Retina (tissue), 1 donor: Measurements from ENCODE around the gene TMEM9B.
"Not testable (repeated sequence)": the region's sequence is repeated elsewhere in the genome, so short reads cannot be mapped to it uniquely, and the experiment has no call there.

Source experiments
- DNase-seq: peaks from one replicate; pipeline ENCODE4 v3.0.0-alpha.2; 2016

TMEM9B gene

DNA sequence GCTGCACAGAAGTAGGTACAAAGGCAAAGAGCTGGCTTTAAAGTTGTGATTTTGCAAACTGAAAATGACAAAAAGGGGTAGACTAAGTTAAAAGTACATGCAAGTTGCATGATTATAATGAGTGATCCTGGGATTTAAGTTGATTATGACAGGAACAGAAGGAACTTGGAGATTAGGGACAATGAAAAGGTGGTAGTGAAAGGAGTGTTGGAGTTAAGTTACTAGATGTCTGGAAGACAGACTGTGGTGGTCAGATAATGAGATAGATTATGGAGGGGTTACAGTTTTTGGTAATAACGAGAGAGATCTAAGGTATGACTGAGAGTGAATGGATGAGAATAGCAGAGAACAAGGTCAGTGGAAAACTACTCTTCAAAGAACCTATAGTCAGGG is 7.7 kb upstream of the TMEM9B start:
- DNase-seq: no peak

DNA sequence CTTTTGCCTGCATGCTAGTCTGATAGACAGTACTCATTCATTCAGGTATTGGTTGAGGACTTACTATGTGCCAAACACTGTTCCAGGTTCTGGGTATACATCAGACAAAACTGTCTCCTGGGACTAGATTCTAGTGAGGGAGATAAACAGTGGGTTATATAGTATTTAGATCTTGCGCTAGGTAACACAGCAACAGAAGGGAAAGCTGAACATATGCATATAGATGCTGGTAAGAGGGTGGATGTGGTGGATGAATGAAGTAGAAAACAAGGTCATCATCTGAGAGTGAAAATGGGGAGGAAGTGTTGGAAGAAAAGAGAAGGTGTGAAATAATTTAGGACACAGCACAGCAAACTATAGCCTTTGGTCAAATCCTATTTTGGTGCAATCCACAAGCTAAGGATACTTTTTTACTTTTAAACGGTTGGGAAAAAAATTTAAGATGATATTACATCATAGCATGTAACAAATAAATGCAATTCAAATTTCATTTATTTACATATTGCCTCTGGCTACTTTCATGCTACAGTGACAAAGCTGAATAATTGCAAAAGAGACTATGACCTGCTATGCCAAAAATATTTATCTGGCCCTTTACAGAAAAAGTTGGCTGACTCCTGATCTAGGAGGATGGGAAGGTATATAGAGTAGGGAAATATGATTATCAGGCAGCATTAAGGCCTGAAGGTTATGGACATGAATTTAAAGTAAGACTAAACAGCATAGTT is 7.1 kb upstream of the TMEM9B start:
- DNase-seq: no peak

DNA sequence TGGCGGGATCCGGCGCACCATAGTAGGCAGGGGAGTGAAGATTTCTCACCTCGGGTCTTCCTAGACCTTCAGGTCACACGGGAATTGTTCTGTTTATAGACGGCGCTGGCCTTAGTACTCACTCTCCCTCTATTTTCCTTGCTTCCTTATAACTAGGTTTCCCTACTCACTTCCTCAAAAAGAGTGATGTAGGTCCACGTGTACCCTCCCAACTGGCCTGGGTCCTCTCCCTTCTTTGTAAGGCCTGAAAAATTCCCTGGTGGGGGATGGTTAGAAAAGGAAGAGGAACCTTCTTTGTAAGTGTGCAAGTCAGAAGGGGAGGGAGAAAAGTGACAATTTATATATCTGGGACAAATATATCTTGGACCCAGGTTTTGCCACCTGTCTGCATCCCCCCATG is 2.9 kb upstream of the TMEM9B start:
- DNase-seq: no peak

DNA sequence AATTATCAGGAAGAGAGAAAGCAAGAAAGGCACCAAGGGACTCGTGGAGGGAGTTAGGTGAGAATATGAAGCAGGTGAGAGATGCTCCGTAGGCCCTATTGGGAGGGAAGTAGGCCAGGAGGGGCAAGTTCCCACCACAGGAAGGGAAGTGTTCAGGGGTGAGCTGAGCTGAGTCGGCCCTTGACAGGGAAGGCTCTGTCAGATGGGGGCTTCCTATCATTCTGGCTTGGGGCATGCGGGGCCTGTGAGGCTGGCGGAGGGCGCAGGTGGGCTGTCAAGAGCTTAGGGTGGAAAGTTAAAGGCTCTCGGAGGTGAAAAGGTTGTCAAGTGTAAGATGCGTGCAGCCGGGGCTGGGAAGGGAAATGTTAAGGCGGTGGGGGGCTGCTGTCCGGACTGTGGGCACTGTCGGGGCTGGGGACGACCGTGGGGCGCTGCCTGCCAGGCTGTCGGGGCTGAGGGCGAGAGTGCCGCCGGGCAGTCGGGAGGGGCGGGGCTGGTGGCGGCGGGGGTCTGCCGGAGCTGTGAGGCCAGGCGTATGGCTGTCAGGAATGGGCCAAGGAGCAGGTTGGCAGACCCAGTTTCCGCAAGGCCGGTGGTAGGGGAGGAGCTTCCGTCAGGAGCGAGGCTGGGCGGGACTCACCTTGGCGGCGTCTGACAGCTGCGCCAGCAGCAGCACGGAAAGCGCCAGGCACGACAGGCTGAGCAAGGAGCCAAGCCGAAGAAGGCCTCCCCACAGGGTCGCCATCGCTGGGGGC is 496 bp downstream of the TMEM9B start:
- DNase-seq: no peak

DNA sequence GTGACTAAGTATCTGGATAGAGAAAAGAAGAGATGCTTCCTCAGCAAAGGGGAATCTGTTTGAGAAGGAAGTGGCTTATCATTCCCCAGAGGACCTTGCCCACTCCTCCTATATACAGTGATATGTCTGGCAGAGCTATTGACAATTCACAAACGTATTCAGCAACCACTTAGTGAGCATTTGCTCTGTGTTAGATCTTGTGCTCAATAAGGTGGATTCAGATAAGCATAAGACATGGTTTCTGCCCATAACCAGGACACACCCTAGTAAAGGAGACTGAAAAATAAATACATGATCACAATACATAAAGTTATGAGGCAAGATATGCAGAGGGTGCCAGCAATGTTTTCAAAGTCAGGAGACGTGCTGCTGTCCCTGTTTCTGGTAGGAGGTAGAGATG is 1.4 kb downstream of the TMEM9B start:
- no peak for DNase-seq

DNA sequence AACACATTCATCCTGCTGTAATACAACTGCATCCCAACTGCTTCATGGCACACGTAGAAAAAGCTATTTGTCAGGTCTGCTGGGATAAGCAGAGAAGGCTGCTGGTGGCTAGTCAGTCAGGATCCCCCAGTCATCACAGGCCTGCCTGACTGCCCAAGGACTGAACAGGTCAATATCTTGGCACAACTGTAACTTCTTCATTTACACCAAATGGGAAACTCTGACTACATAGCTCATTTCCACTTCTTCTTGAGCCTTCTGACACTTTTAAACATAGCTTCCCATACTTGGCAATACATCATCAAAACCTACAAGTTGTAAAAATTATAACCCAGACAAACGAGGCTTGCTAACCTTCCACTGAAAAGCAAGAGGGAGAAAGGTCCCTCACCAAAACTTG is 2.8 kb downstream of the TMEM9B start:
- no peak for DNase-seq

DNA sequence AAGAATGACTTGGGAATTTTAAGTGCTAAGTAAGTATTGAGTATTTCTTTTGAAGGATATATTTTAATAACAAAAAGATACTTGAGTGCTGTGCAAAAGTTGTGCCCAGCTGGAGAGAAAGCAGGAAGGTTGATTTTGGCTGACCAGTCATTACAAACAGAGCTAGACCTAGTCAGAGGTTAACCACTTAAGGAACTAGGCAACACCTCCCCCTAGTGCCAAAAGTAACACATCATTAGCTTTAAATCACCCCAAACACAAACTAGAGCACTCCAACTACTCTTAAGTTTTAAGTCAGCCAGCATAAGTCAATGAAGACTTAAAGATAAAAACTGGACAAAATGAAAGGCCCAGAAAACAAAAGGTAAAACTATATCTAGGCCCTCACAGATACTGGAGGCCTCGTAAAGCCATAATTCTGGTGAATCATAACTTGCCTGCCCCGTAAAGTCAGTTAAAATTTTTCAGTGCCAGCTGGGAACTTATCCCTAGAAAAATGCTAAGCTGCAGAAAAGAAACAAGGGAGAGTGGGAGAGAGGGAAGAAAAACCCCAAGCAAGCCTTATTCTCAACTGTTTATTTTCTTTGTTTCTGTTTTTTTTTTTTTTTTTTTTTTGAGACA is 4.6 kb downstream of the TMEM9B start:
- DNase-seq: peak; percentile 35

DNA sequence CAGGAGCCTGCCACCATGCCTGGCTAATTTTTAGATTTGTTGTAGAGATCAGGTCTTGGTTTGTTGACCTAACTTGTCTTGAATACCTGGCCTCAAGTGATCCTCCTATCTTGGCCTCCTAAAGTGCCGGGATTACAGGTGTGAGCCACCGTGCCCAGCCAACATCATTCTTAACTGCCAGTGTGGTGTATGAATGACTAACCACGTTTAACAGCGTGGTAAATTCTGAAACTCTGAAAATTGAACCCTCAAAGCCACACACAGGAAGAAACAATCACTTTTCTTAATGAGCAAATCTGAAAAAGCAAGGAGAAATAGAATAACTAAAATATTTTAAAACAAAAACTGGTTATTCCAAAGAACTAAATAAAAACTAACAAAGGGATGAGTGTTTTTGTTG is 7.4 kb downstream of the TMEM9B start:
- DNase-seq: no peak

DNA sequence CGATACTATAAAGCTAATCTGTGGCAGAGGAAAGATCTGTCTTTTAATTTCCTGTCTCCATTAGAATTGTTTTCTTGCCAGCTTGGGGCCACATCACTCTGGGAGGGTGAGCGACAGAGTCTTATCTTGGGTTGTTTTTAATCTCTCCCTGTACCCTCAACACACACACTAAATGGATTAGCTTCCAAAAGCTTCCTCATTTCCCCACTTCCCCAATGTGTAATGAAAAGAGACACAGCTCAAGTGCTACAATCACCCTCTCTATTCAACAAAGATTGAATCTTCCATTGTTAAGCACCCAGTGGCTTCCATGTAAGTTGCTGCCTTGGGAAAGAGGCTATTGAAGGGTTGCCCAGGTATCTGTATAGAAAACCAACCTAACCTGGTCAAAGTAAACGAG is 15.4 kb downstream of the TMEM9B start:
- no peak for DNase-seq

DNA sequence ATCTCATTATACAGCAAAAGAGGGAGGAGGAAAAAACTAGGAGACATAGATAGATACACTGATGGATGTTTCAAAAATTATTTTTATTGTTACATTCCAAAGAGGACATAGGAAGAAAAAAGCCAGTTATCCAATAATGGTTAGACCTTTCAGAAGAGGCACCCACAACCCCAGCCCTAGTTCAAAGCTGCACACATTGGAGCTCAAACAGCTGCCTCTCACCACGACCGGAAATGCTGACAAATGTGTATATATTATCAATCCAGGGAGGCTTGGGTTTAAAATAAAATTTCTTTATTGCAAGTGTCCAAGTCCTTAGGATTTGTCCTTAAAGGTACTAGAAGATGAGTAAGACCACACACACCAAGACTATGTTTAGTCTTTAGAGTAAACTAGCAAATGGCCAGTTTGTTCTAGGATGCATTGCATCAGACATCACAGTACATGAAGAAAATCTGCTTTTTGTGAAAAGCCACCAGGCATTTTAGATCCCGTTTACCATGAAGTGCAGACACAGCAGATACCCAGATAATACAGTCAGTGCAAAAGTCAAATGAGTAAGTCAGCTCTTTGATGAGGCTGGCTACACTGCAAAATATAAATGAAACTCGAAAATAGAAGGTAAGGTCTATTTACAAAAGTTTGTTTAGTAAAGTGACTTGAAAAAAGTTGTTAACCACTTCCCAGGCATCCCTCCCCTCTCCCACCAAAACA is 16.9 kb downstream of the TMEM9B start:
- DNase-seq: no peak

DNA sequence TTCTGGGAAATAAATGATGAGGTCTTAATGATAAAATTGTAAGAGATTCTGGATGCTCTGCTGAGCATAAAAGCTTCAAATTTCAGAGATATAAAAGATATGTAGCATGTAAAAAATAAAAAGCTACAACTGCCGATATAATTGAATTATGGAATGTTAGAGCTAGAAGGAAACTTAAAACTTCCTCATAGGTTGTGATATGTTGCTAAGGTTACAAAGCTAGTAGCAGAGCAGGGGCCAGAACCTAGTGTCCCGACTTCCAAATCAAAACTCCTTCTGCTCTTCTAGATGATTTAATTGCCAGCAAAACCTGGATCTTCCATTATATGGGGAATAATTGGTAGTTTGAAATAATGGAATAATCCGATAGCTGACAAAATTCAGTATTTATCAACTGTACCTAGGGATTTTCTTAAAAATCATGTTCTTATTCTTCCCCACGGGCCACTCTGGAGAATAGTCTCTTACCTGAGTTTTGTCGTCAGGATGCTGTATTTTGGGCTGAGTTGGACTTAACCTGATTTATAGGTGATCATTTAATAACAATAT is 21.6 kb downstream of the TMEM9B start, which contains the start of gene ASCL3:
Gene ASCL3 (minus strand): TSS at position 499 of the 549 bp plus-strand sequence. CDS start 4,855 bp downstream, outside the sequence.
- DNase-seq: no peak

DNA sequence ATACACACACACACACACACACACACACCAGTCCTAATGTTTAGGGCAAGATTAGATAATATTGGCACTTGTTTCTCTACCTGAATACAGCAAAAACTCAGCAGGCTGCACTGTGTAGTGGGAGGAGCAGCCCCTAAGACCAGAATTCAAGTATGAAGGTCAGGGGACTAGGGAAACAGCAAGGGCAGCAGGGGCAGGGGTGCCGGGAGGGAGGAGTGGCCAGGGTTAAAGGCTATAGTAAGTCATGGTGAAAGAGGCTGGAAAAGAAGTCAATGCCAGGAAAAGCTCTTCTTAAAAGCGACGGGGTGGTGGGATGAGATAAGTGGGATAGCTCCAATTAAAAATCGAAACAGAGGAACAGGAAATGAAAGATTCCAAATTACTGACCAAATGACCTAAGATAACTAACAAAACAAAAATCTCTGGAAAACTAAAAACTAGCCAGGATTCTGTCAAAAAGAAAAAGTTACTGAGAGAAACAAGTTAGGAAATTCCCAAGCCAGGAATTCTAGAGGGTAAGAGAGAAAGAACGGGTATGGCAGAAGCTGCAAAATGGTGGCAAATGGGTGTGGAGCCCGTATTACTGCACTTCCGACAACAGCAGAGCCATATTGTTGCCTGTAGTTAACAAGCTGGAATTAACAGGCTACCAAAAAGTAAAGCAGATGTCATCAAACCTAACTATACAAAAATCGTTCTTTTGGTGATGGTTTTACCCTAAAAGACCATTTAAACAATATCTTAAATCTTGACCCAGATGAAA is 22.7 kb downstream of the TMEM9B start:
- DNase-seq: no peak

DNA sequence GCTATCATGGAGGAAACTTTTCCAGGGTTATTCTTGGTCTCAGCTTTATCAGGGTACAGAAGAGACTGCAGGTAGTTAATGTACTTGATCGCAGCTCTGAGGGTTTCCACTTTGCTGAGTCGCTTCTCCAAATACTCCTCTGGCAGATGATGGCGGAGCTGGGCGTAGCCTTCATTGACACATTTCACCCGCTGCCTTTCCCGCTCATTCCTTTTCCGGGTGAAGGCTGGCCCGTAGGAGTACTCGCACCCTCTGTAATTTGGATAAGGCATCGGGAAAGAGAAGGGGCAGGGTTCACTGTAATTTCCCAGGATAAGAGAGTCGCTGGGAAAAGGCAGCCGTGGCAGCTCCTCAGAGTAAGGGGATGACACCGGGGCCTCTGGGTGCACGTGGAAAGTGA is 26.6 kb downstream of the TMEM9B start:
- no peak for DNase-seq

DNA sequence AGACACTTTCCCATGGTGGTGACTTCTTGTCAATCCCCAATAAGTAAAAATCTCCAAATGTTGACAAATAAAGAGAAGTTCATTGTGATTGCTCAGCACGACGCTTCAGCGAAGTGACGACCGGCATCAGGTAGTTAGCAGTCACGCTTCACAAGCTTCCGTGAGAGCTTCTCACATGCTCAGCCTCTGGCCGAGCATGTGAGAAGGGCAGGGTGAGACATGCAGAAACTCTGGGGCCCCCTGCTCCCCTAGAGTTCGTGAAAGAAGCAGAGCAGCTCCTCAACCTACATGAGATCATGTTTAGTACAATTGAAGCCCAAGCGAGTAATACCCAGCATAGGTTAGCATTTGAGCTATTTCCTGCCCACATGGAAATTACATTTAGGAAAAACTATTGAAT is 27.1 kb downstream of the TMEM9B start:
- DNase-seq: no peak

DNA sequence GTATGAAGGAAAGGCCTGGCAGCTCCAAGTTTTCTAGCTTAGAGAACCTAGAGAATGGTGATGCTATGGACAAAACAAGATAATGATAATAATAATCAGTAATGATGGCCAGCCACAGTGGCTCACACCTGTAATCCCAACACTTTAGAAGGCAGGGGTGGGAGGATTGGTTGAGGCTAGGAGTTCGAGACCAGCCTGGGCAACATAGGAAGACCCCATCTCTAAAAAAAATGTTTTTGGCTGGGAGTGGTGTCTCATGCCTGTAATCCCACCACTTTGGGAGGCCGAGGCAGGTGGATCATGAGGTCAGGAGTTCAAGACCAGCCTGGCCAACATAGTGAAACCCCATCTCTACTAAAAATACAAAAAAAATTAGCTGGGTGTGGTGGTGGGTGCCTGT is 28.5 kb downstream of the TMEM9B start:
- not testable (repeated sequence) for DNase-seq

DNA sequence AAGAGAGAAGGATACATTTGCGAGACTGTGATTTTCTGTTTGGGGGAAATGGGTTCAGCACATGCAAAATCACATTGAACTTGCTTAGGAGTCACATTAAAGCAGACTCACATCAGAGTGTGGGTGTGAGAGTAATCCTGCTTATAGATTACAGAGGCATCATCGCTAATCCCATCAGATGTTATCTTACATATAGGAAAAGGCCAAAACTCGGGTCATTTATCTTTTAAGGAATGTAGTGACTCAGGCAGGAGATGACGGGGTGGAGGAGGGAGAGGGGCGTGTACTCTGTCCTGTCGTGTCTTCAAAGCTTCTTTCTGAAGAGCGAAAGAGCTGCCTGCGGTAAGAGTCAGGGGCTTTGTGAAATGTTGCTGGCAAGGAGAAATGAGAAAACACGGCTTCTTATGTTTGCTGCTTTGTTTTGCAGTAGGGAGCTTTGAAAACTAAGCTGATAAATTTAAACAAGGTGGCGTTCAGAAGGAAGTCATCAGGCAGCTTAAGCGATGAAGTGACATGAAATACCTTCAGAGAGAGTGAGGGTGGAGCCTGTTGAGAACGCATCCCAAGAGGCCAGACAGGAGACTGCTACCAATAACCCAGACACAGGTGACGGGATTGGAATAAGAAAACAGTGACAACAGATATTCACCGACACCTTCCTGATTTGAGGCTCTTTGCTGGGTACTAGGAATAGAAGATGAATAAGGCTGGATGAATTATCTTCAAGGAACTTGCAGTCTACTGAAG is 29.3 kb downstream of the TMEM9B start:
- DNase-seq: no peak

DNA sequence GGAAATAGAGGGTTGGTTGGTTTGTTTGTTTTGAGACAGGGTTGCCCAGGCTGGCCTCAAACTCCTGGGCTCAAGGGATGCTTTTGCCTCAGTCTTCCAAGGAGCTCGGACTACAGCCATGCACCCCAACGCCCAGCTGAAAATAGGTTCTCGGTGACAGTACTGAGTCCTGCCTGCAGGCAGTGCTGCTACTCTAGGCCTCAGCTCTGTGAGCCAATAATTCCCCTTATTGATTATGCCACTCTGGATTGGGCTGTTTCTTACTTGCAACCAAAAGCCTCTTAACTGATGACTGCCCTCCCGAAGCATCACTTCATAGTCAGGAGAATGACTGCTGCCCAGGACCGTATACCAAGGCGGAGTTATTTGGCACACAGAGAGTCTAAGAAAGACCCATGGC is 30.3 kb downstream of the TMEM9B start:
- DNase-seq: no peak

DNA sequence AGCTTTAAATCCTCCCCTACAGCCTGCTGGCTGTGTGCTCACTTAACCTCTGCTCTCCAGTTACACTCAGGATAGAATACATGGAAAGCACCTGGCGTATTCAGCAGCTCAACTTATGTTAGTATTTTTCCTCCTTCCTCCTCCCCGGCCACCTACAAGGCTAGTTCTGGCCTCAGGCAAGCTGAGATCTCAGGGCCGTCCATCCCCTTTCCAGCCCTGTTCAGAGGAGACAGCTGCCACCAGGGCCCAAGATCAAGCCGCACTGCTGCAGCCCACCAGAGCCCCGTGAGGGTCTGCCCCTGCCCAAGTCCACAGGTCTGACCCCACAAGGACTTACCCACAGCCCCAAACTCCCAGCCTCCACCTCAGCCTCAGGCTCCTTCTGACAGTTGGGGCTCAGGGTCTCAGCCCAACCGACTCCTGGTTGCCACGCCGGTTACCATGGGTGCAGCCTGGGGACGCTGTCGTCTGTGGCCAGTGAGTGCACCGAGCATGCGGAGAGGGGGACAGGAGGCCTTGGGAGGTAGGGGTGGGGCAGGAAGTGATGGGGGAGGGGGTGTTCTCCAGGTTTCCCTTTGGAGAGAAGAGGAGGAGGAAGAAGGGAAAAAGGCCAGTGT is 31.6 kb downstream of the TMEM9B start, which contains the start of gene C11orf16:
Gene C11orf16 (minus strand): TSS at position 384 of the 617 bp plus-strand sequence. CDS start 639 bp downstream, outside the sequence.
- no peak for DNase-seq

DNA sequence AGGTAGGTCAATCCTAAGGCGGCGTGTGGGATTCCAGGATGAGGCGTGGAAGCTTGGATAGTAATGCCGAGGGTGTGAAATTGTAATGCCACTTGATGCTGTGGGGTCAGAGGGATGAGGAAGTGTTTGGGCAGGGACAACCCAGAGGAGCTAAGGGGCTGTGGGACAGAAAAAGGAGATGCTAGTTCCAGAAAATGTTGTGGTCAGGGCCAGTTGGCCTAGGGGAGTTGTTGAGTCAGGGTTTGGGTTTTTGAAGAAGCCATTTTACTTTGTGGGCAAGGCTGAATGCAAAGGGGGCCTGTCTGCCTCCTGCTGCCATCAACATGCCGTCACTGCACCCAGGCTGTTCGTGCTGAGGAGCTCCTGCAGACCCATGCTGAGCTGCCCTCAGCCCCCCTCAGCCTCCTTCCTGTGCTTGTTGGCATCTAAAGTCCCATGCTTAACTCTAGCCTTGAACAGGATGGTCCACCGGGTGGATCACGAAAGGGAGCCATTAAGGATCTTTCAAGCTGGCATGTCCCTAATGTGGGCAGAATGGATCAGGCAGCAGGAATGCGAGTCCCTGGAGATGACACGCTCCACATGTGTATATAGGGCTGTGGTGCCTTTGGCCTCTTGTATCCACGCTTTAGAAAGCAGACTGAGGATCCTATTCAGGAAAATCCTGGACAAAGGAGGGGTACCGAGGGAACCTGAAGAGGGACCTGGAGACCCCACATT is 33.6 kb downstream of the TMEM9B start:
- DNase-seq: no peak

DNA sequence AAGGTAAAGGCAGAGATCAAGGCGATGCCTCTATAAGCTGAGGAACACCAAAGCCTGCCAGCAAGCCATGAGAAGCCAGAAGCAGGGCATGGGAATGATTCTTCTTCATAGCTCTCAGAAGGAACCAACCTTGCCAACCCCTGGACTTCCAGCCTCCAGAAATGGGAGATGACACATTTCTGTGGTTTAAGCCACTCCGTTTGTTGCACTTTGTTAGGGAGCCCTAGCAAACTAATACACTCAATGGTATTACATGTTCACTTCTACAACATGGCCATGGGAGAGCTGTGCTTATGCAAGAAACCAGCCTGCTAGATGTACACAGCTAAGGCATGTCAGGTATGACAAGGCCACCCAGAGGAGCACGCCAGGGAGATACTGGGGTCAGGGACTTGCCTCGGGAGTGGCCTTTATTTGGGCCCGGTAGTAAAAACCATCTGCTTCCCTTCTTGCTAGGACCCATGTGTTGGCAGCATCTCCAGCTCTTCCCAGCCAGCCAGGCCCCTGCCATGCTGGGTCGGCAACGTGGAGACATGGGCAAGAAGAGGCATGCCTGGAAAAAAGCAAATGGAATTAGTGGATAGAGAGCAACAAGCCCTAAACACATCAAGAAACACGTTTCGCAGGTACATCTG is 35.1 kb downstream of the TMEM9B start:
- DNase-seq: no peak
